HG03457 (cell line): ENCODE results near the gene DUSP22.

ENCODE experiments used
- ATAC-seq: cut with Tn5 transposase; IDR thresholded peaks from one replicate; pipeline ENCODE4 v1.9.1; 2021; ENCODE audit warnings: moderate number of reproducible peaks; ENCODE audit not compliant: unreplicated experiment

The DUSP22 gene

DNA sequence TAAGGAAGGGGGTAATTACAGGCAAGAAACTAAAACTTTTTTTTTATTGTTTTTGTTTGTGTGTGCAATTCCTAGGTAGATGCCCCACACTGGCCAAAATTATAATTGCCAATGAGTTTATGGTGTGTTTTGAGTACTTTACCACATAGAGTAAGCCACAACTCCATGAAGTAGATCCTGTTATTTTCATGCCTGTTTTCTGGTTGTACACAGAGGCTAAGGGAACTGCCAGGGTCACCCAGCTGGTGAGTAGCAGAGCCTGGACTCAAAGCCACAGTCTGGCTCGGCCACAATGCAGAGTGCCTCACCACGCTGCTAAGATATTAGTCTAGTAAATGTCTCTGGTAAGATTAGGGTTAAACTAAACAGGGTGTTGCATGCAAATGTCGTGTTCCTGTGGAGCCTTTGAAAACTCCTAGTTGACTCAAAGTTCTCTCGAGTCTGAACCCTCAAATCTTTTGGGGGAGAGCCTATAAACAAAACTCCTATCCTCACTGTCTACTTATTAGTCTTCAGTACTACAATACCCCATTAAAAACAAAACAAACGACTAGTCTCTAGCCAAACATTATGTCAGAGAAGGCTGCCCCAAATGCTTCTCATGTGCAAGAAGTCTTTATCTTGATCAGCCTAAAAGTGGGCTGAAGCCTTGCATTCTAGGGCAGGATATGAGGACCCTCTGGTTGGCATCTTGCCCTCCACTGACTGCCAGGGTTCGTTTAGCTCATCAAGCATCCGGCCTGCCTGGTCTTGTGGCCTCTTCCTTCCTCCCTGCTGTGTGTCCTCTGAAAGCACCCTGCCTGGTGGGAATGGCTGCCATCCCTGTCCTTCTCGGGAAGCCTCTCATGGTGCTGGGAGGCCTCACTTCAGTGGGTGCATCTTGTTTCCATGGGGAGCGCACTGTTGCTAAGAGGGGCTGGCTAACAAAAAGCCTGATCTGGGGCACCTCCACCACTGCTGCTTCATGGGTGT lies 4.2 kb downstream of the DUSP22 start:
- peak; percentile 26 for ATAC-seq

DNA sequence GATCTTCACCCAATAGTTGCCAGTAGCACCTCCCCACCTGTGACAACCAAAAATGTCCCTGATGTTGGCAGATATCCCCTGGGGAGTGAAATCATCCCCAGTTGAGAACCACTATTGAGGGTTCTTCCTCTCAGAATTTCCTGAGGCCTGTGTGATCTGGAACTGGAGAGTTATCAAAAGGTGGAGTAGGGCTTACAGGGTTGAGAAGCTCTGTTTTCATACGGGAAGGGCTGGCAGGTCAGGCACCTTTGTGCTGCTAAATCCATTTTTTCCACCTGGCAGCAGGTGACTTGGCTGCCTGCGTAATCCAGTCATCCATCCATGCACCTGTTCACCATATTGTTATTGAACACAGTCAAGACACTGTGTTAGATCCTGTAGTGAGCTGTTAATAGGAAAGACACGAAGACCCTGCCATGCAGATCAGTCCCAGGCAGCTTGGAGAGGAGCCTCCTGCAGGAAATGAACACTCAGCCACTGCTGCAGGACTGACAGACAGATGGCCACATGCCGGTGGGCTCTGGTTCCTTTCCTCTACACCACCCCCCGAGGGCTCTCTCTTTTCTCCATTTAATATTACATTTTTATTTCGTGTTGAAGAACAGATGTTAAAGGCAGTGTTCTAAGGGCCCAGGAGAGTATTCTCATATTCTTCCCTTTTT lies 5.4 kb downstream of the DUSP22 start:
- ATAC-seq = no peak

DNA sequence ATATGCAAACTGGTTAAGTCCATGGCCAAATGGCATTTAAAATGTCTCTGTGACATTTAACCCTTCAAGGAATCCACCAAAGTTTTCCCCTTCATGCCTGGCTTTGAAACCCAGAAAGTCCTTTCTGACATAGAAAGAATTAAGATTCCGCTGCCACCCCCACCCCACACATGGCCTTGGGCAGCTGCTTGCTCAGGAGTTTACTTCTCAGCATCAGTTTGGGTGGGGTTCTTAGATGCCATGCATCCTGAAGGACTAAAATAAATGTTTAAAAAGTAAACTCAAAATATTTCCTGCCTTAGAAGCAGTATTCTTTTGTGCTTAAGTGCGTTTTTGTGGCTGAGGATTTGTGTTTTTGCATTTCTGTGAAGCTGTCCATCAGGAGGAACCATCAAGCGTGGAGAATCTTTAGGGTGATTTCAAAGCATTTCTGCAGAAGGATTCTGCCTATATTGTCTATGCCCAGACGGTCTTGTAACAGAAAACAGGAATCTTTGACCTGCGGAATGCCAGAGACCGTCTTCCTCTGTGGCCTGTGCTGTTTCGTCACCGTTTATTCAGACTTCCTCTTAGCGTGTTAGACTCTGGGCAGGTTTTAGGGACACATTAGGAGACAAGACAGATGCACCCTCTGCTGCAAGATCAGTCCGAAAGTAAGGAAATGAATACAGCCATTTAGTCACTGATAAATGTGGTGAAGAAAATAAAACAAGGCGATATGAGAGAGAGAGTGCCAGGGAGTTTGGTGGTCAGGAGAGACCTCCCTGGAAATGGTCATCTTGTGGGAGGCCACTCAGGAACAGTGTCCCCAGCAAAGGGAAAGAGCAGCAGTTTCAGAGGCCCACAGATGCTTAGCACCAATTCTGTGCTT lies 6.2 kb downstream of the DUSP22 start:
- ATAC-seq = peak; percentile 25

DNA sequence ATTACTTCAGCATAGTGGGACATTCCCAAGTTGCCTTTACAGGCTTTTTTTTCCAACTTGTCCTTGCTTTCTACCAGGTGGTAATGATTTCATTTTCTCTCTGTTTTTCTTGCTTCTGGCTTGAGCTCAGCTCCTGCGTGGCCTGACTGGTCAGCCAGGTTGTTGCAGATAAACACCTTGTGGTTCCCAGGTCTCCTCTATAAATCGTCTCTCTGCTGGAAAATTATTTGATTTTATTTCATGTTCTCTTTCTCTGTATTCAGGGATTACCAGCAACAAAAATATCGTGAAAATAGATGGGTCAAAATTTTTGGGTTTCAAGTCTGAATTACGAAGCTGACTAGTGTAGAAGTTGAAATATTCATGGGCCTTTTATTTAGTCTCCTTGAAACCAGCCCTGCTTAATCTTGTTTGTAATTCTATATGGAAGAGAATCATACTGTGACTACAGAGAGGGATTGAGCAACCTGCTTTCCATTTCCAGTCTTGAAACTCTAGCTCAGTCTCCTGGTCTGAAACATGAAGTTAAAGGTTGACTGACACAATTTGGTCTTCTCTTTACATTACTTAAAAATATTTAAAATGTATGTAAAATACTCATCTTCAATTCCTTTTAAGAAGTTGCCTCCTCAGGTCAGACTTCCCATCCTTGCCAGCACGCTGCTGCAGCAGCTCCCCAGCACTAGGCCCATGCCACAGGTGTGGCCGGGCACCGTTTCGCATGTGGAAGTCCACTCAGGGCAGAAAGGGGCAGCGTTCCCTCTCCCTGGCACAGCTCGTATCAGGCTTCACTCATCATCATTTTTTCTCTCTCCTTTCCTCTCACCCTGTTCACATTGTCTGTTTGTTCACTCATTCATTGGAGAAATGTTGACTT lies 7.1 kb downstream of the DUSP22 start:
- no peak for ATAC-seq

DNA sequence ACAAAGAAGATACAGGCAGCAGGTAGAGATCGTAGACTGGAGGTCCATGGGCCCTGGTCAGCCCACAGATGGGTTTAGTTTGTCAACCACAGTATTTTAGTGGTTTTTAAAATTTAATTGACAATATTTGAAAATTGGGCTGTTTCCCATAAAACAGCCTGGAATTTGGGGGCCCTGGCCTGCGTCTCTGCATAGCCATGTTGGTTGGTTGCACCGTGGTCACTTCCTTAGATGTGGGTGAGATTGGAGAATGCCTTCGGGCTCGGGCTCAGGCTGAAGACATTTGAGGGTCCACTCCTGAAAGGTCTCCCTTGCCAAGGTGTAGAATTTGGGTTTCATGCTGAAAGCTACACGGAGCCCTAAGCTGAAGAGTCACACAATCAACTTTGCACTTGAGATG lies 7.7 kb downstream of the DUSP22 start:
- no peak for ATAC-seq

DNA sequence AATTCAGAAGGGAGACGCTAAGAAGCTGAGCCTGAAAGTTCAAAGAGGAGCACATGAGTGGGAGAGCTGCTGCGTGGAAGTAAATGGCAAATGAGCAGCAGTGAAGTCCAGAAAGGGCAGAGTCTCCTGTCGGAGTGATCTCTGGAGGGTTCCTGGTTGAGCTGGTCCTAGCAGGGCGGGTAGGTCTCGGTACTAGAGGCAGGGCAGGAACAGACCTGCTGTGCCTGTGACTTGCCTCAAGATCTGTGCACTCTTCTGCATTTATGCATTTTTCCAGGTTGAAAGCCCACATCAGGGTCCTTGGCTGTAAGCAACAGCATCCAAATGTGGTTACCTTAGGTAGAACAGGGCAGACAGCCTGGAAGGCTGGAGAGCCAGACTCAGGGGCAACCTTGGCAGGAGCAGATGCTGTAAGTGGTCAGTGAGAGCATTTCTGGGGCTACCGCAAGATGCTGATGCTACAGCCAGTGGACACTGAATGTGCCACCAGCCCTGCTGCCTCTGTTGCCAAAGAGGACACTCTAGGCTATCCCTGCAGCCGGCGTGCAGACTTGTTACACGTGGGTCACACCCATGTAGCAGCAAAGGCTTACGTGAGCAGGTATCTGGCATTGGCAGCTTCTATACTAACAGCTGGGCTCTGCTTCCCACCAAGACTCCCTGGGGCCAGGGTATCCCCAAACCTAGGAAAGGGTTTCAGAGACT lies 8.4 kb downstream of the DUSP22 start:
- ATAC-seq = no peak

DNA sequence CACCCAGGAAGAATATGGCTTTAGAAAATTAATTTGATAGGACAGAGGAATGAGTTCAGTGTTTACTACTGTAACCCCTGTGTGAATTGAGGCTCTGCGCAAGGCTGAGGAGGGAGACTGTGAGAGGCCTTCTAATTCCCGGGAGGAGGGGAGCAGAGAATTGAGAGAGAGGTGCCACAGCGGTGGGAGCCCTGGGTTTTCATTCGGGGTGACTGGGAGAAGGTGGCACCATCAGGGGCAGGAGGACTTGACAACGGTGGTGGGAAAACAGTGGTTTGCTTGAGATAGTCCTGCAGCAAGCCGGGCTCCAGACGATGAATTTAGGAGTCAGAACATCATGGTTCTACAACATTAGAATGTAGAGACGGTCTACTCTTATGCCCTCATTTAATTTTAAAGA lies 9.2 kb downstream of the DUSP22 start:
- no peak for ATAC-seq

DNA sequence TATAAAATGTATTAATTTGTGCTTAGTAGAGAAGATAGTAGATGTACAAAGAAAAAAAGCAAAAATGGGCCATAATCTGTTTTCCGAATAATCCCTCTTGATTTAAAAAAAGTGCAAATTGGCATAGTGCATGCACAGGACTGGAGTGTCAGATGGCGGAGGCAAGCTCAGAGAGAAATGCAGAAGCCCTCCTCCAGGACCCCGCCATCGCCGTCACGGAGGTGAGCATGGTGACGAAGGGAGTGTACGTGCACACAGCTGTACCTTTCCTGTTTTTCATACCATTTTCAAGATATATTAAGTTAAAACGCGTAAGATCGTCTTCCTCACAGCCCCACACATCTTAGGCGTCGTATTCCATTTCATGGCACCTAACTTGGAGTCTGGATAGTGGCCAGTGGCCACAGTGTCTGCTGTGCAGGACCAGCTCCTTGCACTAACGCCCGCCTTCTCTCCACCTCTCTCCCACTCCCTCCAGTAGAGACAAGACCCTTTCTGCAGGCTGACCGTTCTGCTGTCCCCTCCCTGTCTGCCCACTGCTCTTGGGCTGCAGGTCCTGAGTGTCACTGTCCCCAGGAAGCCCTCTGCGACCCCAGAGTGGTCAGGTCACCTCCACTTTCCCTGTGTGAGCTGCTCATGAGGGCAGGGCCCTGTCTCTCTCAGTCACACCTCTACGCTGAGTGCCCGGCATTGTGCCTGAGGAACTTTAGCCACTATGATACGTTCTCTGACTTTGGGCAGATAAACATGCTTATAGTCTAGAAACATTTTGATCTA lies 9.8 kb downstream of the DUSP22 start:
- no peak for ATAC-seq

DNA sequence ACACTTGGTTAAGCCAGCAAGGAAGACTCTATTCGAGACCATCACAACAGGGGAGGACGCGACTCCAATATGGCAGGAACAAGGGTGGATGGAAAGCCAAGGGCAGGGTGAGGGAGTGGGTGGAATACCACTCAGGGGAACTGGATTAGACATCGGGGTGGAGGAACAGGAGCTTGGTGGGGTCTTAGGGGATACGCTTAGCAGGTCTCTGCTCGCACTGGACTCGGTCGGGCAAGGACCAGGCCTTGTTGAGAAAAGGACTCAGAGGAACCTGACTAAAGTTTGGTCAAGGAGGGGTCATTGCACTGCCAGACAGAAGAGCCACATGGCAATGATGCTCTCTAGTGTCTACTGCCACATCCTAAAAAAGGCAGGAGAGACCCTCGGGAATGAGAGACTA lies 10.5 kb downstream of the DUSP22 start:
- no peak for ATAC-seq

DNA sequence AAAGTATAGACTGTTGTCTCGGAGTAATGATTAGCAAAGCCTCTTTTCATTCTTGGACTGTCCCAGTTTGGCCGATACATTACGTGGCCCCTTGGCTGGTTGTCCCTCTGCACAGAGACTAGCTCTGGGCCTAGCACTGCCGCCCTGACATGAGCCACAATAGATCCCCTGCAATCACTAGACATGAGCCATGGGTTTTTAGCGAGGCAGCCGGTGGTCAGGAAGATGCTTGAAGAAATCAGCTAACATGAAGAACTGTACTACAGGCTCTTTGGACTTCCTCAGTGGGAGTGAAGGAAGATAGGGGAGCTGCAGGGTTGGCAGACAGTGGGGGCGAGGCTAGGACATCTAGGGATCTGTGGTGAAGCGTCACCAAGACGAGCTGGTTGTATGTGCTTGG lies 11.0 kb downstream of the DUSP22 start:
- no peak for ATAC-seq

DNA sequence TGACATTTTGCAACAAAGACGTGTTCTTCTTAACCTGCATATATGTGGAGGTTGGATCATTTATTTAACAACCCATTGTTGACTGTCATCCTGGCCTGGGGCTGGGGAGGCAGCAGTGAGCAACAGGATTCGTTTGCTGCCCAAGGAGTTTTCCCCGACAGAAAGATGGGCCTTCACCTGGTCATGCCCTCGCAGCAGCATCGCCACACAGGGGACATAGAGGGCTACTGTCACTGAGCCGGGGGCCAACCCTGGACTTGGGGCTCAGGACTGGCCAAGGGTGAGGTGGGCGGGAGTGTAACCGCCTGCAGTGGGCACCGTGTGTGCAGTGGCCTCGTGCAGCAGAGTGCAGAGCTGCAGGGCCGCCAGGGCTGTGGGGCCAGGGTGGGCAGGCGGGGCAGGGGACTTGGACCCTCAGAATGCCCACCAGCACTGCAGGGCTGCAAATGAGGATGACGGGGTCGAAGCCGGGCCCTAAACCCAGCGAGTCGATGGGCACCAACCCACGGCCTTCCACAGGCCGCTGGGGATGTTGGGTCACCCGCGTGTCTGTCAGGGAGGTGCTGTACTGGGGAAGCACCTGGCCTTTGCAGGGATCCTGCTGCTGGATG lies 11.8 kb downstream of the DUSP22 start:
- ATAC-seq = no peak

DNA sequence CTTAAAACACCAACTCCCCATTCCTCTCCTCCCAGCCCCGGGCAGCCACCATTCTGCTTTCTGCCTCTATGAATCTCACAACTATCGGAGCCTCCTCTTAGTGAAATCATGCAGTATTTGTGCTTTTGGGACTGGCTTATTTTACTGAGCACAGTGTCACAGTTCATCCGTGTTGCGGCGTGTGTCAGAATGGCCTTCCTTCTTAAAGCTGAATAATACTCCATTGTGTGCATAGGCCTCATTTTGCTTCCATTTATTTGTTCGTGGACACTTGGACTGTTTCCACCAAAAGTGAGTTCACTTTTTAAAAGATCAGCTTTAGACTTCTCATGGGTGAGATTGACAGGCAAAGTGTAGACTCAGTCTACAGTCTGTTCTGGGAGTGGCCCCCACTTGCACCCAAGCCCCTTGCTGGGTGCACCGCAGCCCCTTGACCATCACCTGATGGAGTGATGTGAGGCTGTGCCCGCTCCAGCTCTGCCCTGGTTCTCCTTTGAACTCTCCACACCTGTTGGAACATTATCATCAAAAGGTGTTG lies 12.6 kb downstream of the DUSP22 start:
- ATAC-seq = peak; percentile 5

DNA sequence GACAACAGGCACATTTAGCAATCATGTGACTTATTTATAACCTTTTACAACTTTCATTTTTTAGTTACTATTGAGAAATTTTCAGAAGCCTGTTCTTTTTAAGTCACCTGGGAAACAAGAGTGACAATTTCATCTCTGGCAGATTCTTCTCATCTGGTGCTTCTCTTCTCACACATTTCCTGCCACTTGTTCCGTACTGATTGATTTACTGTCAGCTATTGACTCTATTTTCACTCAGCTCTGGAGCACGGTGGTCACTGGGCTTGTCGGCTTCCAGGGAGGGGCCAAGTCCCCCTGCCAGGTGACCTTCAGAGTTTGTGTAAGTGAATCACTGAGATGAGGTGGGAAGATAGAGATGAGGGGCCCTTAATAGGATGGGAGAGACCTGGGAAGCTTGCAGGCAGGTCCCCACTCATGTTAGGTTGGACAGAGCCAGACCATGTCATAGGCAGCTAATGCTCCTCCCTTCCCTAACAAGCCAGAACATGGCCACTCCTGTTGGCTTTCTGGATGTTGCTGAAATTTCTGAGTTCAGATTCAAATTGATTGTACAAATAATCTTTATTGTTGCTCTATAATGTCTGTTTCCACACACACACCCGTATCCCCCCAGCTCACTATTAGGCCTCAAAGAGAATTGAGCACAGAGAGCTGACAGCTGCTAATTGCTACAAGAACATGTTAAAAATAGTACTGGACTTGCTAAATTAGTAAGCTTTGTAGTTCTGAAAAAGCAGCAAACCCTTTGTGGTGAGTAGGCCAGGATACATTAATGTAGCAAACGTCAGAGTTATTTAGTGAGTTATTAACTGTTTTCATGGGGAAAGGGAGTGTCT lies 13.3 kb downstream of the DUSP22 start:
- ATAC-seq = peak; percentile 78

DNA sequence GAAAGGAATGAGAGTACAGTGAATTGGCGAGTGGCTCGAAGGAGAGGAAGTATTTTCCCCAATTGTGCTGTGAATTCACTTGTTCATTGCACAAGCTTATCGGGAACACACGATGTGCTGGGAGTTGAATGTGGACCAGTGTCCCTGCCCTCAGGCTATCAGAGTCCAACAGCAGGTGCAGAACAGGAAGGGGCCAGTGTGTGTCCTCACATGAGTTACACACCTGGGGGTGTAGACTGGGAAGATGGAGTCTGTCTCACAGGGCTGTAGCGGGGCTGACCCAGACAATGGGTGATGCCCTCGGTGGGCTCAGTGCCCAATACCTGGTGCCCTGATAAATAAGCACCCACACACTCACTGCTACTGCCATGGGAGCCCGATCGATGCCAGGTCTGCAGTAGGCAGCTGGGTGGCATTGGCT lies 14.4 kb downstream of the DUSP22 start:
- no peak for ATAC-seq

DNA sequence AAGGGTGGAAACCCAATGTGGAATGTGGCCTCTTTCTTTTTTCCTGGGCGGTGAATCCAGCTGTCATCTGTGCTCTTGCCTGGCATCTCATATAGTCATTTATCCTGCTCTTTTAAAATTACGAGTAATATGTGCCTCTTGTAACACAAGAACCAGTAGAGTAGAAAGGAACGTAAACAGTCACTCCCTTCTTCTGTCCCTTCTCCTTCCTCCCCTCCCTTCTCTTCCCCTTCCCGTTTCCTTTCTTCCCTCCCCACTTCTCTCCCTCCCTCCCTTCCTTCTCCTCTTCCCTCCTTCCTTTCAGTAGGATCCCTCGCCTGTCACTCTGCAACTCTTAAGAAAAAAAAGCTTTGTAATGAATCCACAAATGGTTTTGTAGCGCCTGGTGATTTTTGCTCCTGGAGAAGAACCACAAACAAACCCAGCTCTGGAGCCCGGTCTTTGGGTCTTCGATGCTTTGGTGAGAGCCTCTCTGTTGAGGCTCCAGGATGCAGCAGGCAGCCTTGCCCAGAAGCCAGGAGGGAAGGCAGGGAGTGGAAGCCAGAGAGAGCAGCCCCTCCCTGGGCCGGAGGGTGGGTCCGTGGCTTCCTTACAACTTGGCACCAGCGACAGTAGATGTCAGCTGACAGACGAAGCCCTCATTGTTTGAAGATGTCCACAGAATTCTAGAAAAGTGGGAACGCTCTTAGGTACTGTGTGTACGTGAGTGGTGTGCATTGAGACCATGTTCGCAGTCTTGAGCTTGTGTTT lies 15.0 kb downstream of the DUSP22 start:
- ATAC-seq = no peak

DNA sequence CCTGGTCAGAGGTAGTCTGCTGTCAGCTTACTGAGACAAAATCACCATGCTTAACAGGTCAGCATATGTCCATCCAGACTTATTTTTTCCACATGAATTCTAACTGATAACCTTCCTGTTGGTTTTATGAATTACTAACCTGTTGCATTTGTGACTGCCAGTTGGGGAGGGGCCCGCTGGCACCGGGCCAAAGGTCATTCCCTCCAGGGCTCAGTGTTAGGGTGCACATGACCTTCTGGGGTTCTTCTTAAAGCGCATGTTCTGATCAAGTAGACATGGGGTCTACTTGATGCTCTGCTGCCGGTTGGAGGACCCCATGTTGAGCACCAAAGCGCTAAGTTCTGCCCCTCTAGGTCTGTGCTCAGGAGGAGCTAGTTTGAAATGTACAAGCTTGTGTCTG lies 15.6 kb downstream of the DUSP22 start:
- ATAC-seq = no peak

DNA sequence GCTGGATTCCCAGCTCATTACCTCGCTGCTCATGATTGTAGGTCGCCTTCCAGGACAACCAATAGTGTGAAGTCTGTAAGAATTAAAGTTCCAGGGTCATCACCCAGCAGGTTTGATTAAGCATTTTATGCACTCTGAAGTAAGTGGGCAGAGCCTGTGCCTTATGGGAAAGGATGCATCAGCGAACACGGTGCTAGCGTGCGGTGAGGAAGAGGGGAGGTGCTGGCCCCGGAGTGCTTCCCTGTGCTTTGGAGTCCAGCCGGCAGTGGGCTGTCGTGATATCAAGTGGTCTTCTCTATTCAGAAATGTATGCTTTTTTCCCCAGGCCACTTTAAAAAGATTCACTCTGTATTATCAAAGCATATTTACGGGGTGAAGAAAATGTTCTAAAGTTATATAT lies 16.0 kb downstream of the DUSP22 start:
- ATAC-seq = no peak
